GM19238 (cell line): ENCODE measurements around the gene GIPC3.
"Not testable (repeated sequence)": the region's sequence is repeated elsewhere in the genome, so short reads cannot be mapped to it uniquely, and the experiment has no call there.

Experiments
- DNase-seq: peaks from one replicate; pipeline ENCODE4 v3.0.0; 2011; ENCODE audit warnings: low spot score; ENCODE audit not compliant: insufficient read length

Gene GIPC3

GRCh38 chr19:3550947-3551791 lies 34.1 kb upstream of the GIPC3 start:
- no peak for DNase-seq

DNA sequence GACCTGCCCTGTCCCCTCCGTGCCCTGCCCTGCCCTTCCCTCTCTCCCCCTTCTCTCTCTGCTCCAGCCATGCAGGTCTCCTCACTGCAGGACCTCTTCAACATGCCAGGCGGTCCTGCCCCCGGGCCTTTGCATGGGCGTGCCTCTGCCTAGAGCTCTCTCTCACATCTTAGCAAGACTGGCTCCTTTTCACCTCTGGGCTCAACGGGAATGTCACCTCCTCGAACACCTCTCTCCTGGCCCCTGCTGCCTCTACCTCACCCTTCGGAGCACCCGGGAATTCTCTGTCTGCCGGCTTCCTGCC lies 33.5 kb upstream of the GIPC3 start:
- no peak for DNase-seq

DNA sequence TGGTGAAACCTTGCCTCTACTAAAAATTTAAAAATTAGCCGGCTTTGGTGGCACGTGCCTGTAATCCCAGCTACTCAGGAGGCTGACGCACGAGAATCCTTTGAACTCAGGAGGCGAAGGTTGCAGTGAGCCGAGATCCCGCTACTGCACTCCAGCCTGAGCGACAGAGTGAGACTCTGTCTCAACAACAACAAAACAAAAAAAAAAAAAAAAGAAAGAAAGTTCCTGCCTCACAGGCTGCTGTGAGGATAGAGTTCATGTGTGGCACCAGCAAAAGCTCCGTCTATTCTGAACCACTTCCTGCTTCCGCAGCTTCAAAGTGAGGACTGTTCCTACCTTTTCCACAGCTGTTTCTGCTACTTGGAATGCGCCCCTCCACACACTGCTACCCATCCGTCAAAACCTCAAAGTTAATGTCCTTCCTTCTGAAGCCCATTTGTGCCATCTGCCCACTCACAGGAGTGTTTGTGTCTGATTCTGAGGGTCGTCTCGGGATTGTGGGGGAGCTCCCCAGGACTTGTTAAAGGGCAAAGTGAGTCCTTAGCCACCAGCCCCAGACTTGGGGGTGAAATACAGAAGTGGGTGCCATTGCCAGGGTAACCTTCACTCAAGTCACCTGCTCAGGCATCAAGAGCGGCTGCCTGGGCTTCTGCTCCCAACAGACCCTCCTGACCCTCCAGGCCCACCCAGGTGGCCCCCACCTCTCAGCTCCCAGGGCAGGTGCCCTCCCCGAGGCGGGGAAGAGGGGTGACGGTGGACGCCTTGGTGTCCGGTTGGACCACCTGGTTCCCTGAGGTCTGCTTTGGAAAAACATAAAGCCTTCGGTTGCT lies 30.8 kb upstream of the GIPC3 start:
- no peak for DNase-seq

DNA sequence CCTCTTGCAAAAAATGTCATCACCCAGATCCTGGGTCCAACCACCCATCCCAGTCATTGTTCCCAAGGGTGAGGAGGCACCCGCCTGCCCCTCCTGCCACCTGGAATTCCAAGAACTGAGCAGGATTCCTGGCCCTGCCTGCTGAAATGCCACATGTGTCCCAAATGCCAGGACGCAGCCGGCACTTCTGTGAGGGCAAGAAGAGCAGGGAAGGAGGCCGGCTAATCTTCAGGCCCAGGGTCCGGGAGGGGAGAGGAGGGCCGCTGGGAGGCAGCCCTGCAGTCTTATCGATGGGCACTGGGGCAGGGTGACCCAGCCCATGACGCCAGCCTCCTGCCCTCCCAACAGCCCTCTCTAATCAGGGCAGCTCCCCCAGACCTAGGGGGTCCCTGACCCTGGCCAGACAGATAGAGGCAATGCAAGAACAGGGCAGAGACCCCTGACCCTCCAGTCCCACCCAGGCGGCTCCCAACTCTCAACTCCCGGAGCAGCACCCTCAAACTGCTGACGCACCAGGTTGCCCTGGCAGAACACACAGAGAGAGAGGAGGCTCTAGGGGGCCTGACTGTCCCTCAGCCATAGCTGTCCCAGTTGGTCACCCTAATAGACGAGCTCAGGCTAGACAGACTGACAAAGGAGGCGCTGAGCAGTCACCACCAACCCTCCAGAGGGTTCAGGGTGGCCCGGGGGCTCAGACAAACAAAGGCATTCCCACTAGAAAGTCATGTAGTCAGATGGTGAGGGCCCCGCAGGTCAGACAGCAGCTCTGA lies 29.4 kb upstream of the GIPC3 start:
- DNase-seq, result no peak

GRCh38 chr19:3556423-3556977 lies 28.8 kb upstream of the GIPC3 start:
- no peak for DNase-seq

- DNase-seq, result peak; percentile 66
These were observed 28.3 kb upstream of the GIPC3 start for GRCh38 chr19:3556978-3557460.

- DNase-seq, result peak; percentile 100
These were observed 27.6 kb upstream of the GIPC3 start, which contains the start of gene MFSD12 for GRCh38 chr19:3557461-3558248. MFSD12 (minus strand) TSS chr19:3557586; CDS start chr19:3557403, 183 bp downstream.

GRCh38 chr19:3563709-3564524 lies 21.4 kb upstream of the GIPC3 start:
- DNase-seq, result no peak

GRCh38 chr19:3565139-3565538 lies 20.1 kb upstream of the GIPC3 start:
- no peak for DNase-seq

DNA sequence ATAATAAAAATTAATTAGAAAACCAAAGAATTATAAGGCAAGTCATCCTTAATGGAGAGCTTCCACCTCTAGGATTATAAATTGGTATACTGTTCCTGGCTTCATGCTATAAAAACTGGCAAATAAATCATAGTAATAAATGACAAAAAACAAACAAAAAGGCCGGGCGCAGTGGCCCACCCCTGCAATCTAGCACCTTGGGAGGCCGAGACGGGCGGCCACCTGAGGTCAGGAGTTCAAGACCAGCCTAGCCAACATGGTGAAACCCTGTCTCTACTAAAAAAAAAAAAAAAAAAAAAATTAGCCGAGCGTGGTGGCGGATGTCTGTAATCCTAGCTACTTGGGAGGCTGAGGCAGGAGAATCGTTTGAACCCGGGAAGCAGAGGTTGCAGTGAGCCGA lies 15.2 kb upstream of the GIPC3 start:
- DNase-seq, result not testable (repeated sequence)

DNA sequence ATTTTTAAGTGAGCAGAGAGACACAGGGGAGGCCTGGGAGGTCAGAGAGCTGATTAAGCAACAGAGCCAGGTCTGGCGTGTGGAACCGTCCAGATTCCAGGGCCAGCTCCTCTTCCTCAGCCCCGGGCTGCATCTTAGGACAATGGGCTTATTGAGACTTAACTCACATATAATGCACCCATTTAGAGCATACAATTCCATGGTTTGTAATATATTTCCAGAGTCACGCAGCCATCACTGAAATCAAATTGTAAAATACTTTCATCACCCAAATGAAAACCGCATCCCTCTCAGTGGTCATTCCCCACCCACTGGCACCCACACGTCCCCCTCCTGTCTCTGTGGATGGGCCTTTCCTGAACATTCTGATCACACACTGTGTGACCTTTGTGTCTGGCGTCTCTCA lies 14.7 kb upstream of the GIPC3 start:
- DNase-seq, result no peak

DNA sequence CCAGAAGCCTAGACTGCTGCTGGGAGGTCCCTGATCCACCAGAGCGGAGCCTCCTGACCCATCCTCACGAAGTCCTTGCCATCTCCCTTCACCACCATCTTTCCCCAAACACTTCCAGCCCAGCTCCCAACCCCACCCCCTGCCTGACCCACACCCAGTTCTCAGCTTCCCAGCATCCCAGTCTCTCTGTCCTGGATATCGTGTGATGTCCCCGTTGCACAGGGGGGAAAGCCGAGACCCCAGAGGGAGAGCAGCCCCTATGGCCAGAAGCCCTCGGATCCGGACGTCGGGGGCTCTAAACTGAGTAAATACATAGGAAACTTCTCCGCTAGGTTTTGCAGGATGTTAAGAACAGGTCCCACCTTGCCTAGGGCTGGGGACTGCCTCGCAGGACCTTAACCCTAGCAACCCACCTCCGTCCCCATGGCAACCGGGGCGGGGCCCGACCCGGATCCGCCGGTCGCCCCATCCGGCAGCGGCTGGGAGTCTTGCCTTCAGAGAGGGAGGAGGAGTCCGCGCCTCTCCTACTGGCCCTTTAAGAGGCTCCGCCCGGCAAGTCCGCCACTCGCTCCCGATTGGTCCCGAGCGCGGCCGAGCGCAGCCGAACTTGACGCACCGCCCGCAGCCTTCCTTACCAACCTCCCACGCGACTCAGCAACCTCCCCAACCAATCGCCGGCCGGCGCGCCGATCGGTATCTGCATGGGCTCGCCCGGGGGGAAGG lies 13.0 kb upstream of the GIPC3 start:
- DNase-seq, result peak; percentile 97

GRCh38 chr19:3572855-3573161 lies 12.5 kb upstream of the GIPC3 start, which contains the start of gene HMG20B:
HMG20B (plus strand) TSS chr19:3572944; CDS start chr19:3573310, 366 bp downstream.
- no peak for DNase-seq

- no peak for DNase-seq
These were observed 12.0 kb upstream of the GIPC3 start for GRCh38 chr19:3573162-3573857.

DNA sequence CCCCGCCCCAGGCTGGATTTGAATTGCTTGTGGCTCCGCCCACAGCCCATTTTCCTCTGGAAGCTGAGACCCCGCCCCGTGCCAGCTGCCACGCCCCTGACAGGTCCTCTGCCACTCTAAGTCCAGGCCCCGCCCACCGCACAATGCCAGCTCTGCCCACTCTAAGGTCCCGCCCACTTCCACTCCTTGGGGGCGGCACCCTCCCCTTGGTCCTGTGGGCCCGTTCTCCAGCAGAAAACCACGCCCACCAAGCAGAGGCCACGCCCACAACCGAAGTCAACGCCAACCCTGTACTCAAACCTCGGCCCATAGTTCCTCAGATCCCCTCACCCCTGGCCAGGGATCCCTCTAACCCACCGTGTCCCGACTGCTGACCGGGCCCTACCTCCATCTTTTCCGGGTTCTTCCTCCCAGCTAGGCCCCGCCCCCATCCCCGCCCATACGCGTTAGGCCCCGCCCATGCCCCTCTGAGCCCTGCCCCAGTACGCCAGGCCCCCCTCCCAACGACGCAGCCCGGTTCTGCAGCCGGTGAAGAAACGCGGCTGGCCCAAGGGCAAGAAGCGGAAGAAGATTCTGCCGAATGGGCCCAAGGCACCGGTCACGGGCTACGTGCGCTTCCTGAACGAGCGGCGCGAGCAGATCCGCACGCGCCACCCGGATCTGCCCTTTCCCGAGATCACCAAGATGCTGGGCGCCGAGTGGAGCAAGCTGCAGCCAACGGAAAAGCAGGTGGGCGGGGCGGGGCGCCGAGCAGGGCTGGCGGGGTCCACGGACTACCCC lies 11.2 kb upstream of the GIPC3 start:
- peak; percentile 78 for DNase-seq

DNA sequence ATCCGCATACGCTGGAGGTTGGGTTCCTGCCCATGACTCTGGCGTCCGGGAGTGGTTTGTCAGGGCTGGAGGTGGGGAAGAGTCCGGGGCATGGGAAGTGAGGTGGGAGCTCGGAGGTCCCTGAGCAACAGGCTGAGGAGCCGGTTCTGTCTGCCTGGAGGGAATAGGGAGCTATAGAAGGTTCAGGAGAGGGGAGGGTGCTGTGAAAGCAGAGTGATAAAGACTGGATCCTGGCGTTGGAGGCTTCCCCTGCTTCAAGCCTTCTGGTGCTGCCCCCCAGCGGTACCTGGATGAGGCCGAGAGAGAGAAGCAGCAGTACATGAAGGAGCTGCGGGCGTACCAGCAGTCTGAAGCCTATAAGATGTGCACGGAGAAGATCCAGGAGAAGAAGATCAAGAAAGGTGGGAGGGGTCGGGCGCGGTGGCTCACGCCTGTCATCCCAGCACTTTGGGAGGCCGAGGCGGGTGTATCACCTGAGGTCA lies 10.0 kb upstream of the GIPC3 start:
- no peak for DNase-seq

DNA sequence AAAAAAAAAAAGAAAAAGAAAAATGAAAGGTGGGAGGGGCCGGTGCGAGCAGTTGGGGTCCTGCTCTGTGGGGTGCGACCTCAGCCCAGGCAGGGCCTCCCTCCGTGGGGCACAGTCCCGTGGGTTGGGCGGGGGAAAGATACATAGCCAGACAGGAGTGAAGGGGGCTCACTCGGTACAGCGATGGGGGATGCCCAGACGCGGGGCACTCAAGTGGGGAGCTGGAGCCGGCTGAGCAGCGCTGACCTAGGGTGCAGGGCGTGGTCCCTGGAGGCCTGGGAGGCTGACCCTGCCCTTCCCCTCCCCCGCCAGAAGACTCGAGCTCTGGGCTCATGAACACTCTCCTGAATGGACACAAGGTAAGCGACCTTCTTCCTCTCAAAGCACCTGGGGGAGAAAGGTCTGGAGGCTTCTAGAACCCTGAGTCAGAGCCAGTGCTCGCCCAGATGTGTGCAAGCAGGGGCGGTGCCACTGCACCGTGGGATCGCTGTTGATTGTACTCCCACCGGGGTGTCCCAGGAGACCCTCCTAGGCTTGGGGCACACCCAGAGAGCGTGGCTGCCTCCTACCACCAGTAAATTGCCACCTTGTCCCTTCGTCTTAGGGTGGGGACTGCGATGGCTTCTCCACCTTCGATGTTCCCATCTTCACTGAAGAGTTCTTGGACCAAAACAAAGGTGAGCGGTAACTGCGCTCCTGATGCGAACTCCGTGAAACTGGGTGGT lies 9.2 kb upstream of the GIPC3 start:
- no peak for DNase-seq
